Heart left ventricle (tissue), 13 donors: Measurements from ENCODE around the gene DPM1.

Source experiments
- CTCF ChIP-seq, 12 donors: fragments of 200-600 bp; sonication (generic) in 4 of 12; IDR thresholded peaks; one replicate each; pipeline versions ENCODE4 v1.5.0 to v1.8.0; 2018 to 2022; ENCODE audit warnings: antibody characterized with exemption in 12 of 12, mild to moderate bottlenecking in 5 of 12
- POLR2A ChIP-seq, 2 donors: fragments of 450-650 bp; IDR thresholded peaks; one replicate each; pipeline ENCODE4 v1.6.1; 2017; ENCODE audit warnings: antibody characterized with exemption in 2 of 2, mild to moderate bottlenecking in 2 of 2, moderate library complexity in 2 of 2
- donor health status: ischemic (EF 13 %, LVEDD 7.1; RV severe dilation, severe dysfunction).
- donor health status: DM: no; HTN: yes; CAD: no.
- donor health status: DM: no; HTN: no; CAD: no.
- donor health status: ischemic (EF 25% LVEDD 6.9; RV normal size, moderate dysfunction).
- donor health status: ischemic (EF 25% LVEDD 5.7; RV mildly dilated, moderate dysfunction).
- donor health status: ischemic (EF 35%, LVEDD 5.7; RV mildly dilated, moderate dysfunction).
- donor health status: nonischemic (EF 11% LVEDD 7.7; RV severe dilation, severe dysfunction).
- donor health status: DM: yes; HTN: yes; CAD: no.
- donor health status: PGD.
- donor health status: ischemic (EF 29% LVEDD 5.4; RV normal size, mild dysfunction).
- donor health status: nonischemic (EF 23%, LVEDD 6.1; RV moderate dilation, normal function).

GRCh38 chr20:50918403-50918802 is 39.9 kb downstream of the DPM1 start:
- no peak for TF ChIP-seq CTCF (IDR thresholded peaks at IDR 0.05)
- TF ChIP-seq POLR2A (IDR thresholded peaks at IDR 0.05), result no peak
